HG02981 (cell line): ENCODE data around the gene CHST8.

Source experiments
- ATAC-seq: cut with Tn5 transposase; IDR thresholded peaks from one replicate; pipeline ENCODE4 v1.9.1; 2021; ENCODE audit warnings: mild to moderate bottlenecking, moderate library complexity; ENCODE audit not compliant: unreplicated experiment

Gene CHST8

GRCh38 chr19:33671211-33671610 lies 49.5 kb downstream of the CHST8 start:
- ATAC-seq: no peak

- ATAC-seq: no peak
These were observed 51.6 kb downstream of the CHST8 start for GRCh38 chr19:33673258-33673875.

- ATAC-seq: no peak
These were observed 52.4 kb downstream of the CHST8 start for GRCh38 chr19:33673996-33674625.

- no peak for ATAC-seq
These were observed 53.0 kb downstream of the CHST8 start for GRCh38 chr19:33674626-33675367.

- no peak for ATAC-seq
These were observed 53.9 kb downstream of the CHST8 start for GRCh38 chr19:33675501-33676124.

GRCh38 chr19:33676999-33677665 lies 55.4 kb downstream of the CHST8 start:
- no peak for ATAC-seq

- ATAC-seq: no peak
These were observed 56.1 kb downstream of the CHST8 start for GRCh38 chr19:33677745-33678426.

- ATAC-seq: no peak
These were observed 57.2 kb downstream of the CHST8 start for GRCh38 chr19:33678796-33679585.

- no peak for ATAC-seq
These were observed 57.9 kb downstream of the CHST8 start for GRCh38 chr19:33679696-33680095.

GRCh38 chr19:33681081-33681680 lies 59.4 kb downstream of the CHST8 start:
- ATAC-seq: no peak

- ATAC-seq: no peak
These were observed 62.3 kb downstream of the CHST8 start for GRCh38 chr19:33683881-33684537.

GRCh38 chr19:33684538-33685232 lies 62.9 kb downstream of the CHST8 start:
- no peak for ATAC-seq

- ATAC-seq: no peak
These were observed 63.8 kb downstream of the CHST8 start for GRCh38 chr19:33685541-33685940.

- no peak for ATAC-seq
These were observed 64.5 kb downstream of the CHST8 start for GRCh38 chr19:33686262-33686661.

- no peak for ATAC-seq
These were observed 65.1 kb downstream of the CHST8 start for GRCh38 chr19:33686687-33687480.

GRCh38 chr19:33687481-33688170 lies 65.9 kb downstream of the CHST8 start:
- no peak for ATAC-seq
